Prostate gland (tissue), 2 donors: ENCODE measurements around the gene C6orf47.

ENCODE experiments used
- CTCF ChIP-seq, 4 experiments: fragments of 200-600 bp in 2 of 4; fragments of 450-650 bp in 2 of 4; sonication (generic) in 2 of 4; IDR thresholded peaks; 1 replicate in 3 of 4; 2 replicates in 1 of 4; pipeline ENCODE4 v1.5.1; 2016 to 2019; ENCODE audit warnings: antibody characterized with exemption in 4 of 4, mild to moderate bottlenecking in 2 of 4, moderate library complexity in 2 of 4
- POLR2A ChIP-seq: fragments of 450-650 bp; IDR thresholded peaks from one replicate; pipeline ENCODE4 v1.6.1; 2016; ENCODE audit warnings: antibody characterized with exemption, mild to moderate bottlenecking
- POLR2AphosphoS5 ChIP-seq: sonication (generic); formaldehyde crosslinking; IDR thresholded peaks from one replicate; pipeline ENCODE4 v1.6.1; 2017; ENCODE audit warnings: antibody characterized with exemption

GRCh38 chr6:31691078-31691463 is 30.5 kb upstream of the C6orf47 start:
- TF ChIP-seq CTCF (IDR thresholded peaks at IDR 0.05) (no peak), POLR2AphosphoS5 (no peak), POLR2A (no peak)
